ENCODE results near the gene EHF.

DNA sequence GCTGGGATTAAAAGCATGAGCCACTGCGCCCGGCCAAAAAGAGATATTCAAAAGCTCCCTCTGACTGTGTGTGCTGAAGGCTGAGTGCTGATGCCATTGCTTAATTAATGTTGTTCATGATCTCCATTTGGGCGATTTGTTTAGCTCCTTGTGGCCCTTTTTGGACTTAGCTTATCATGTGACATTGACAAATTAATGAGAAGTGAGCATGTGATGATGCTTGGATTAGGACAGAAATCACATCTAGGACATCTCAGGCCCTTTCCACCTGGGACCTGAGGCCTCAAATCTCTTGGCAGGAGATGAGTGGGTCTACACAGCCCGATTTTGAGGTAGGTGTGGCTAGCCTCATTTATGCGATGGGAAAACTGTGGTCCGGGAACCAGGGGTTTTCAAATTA, 10.4 kb downstream of the EHF start:
- TF ChIP-seq EZH2 (IDR thresholded peaks at IDR 0.05; ENCODE audit: low read depth): no peak
- TF ChIP-seq, protein P1, sequence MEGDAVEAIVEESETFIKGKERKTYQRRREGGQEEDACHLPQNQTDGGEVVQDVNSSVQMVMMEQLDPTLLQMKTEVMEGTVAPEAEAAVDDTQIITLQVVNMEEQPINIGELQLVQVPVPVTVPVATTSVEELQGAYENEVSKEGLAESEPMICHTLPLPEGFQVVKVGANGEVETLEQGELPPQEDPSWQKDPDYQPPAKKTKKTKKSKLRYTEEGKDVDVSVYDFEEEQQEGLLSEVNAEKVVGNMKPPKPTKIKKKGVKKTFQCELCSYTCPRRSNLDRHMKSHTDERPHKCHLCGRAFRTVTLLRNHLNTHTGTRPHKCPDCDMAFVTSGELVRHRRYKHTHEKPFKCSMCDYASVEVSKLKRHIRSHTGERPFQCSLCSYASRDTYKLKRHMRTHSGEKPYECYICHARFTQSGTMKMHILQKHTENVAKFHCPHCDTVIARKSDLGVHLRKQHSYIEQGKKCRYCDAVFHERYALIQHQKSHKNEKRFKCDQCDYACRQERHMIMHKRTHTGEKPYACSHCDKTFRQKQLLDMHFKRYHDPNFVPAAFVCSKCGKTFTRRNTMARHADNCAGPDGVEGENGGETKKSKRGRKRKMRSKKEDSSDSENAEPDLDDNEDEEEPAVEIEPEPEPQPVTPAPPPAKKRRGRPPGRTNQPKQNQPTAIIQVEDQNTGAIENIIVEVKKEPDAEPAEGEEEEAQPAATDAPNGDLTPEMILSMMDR (conservative IDR thresholded peaks at IDR 0.05): no peak

All from PC-9 (cell line).